K562 (cell line): ENCODE data around the gene SPDEF. TPM values are rescaled to one million over a fixed set of nuclear protein-coding genes. Genes with fewer than 3 reads are reported as not detected.

Source experiments
- CAMTA2 ChIP-seq: fragments of 250-450 bp; sonication (Bioruptor Pico); conservative IDR thresholded peaks from 2 replicates; pipeline ENCODE4 v1.5.1; 2022
- FOXK1 ChIP-seq: sonication (generic); formaldehyde crosslinking; IDR thresholded peaks from 2 replicates; pipeline ENCODE4 v1.8.0; 2022; ENCODE audit warnings: missing genetic modification reagents, mild to moderate bottlenecking, borderline replicate concordance
- HMGXB4 ChIP-seq: sonication (generic); formaldehyde crosslinking; IDR thresholded peaks from 2 replicates; pipeline ENCODE4 v1.8.1; 2023; ENCODE audit warnings: mild to moderate bottlenecking, missing genetic modification reagents
- KLF16 ChIP-seq: IDR thresholded peaks from 2 replicates; pipeline ENCODE4 v1.6.1; 2016; ENCODE audit warnings: antibody characterized with exemption
- PRDM10 ChIP-seq: fragments of 450-650 bp; IDR thresholded peaks from 2 replicates; pipeline ENCODE4 v1.6.1; 2018; ENCODE audit not compliant: partially characterized antibody
- RBM34 ChIP-seq: fragments of 200-400 bp; formaldehyde crosslinking; IDR thresholded peaks from 2 replicates; pipeline ENCODE4 v1.6.1; 2018; ENCODE audit warnings: low read length, borderline replicate concordance; ENCODE audit not compliant: insufficient read depth
- TFAM ChIP-seq: fragments of 250-450 bp; sonication (Bioruptor Pico); conservative IDR thresholded peaks from 2 replicates; pipeline ENCODE4 v1.5.0; 2021; ENCODE audit warnings: mild to moderate bottlenecking, moderate library complexity
- TRIM24 ChIP-seq, 2 experiments: fragments of 450-650 bp; IDR thresholded peaks; 2 replicates each; pipeline ENCODE4 v1.6.1; 2016
- TRIM28 ChIP-seq: fragments of 450-650 bp; IDR thresholded peaks from 2 replicates; pipeline ENCODE4 v1.6.1; 2017
- TSHZ1 ChIP-seq: fragments of 250-450 bp; sonication (Bioruptor Pico); IDR thresholded peaks from 2 replicates; pipeline ENCODE4 v1.4.0; 2020; ENCODE audit warnings: mild to moderate bottlenecking, moderate library complexity
- ZNF124 ChIP-seq: sonication (generic); formaldehyde crosslinking; IDR thresholded peaks from 2 replicates; pipeline ENCODE4 v1.8.1; 2022; ENCODE audit warnings: missing genetic modification reagents
- ZNF175 ChIP-seq: fragments of 200-800 bp; sonication (Bioruptor generic); IDR thresholded peaks from 2 replicates; pipeline ENCODE4 v1.6.1; 2016; ENCODE audit warnings: low read depth, mild to moderate bottlenecking, missing genetic modification characterization, missing compliant biosample characterization
- polyA plus RNA-seq, 8 experiments: library from polyadenylated mRNA; depleted of rRNA in 4 of 8; stranded (reverse) in 5 of 8; unstranded in 3 of 8; fragments of >200 nt; fragmentation: Nextera tagmentation in 2 of 8; fragmentation: Illumina TruSeq in 1 of 8; extraction: Ambion mirVana in 2 of 8; extraction: Trizol in 1 of 8; gene quantifications; 2 replicates each; pipeline versions ENCODE4 v1.2.1 to v1.2.3, GENCODE V29; 2011 to 2014; ENCODE audit warnings: inconsistent platforms in 1 of 8, missing spikeins in 1 of 8
- total RNA-seq, 7 experiments: library from RNA; depleted of rRNA in 6 of 7; stranded (reverse); fragments of >200 nt in 6 of 7; fragmentation: Illumina TruSeq in 2 of 7; extraction: Trizol in 2 of 7; gene quantifications; 2 replicates each; pipeline versions ENCODE4 v1.2.1 to v1.2.3, GENCODE V29; 2011 to 2021; ENCODE audit warnings: low replicate concordance in 1 of 7

The SPDEF gene
- total and polyA plus RNA-seq, 9 of the 15 experiments (the other 6 are each of a cell fraction or from before 2014, with no cell fraction given): 0.04 to 0.12 (median 0.11) TPM; not detected in 5

GRCh38 chr6:34560366-34561226 lies 4.5 kb upstream of the SPDEF start (continued):
- TF ChIP-seq HMGXB4 (CRISPR knock-in tag) (no peak; the same call in 1 of the 2 replicates), FOXK1 (CRISPR knock-in tag) (no peak; the same call in 1 of the 2 replicates), ZNF124 (CRISPR knock-in tag) (no peak), CAMTA2 (CRISPR knock-in tag) (no peak), TRIM28 (no peak), TSHZ1 (CRISPR knock-in tag) (no peak), RBM34 (no peak), ZNF175 (peak; percentile 47; the same call in 1 of the 2 replicates), KLF16 (peak; percentile 77), TRIM24 (IDR thresholded peaks at IDR 0.05) (peak; percentile 62 to 78), PRDM10 (peak; percentile 20), TFAM (no peak)
